K562 (cell line): Measurements from ENCODE around the gene ST6GAL1. TPM values are rescaled to one million over a fixed set of nuclear protein-coding genes. Genes with fewer than 3 reads are reported as not detected.

Experiments used
- ATAC-seq: fragments of 200-7000 bp; cut with Tn5 transposase; 3 replicates; pipeline ENCODE4 v1.9.1; 2020; ENCODE audit warnings: moderate library complexity
- BruUV-seq: library from RNA; stranded (reverse); fragments of 400-500 nt; replicated peaks from 2 replicates; lab custom pipeline; 2021; lab: Mats Ljungman, UMichigan
- CTCF ChIA-PET: fragments of 300-600 bp; formaldehyde crosslinking; extraction: SDS; loops from one replicate; lab custom pipeline; 2021; ENCODE audit warnings: low intra/inter-chr PET ratio; lab: Yijun Ruan, JAX
- POLR2A ChIA-PET: fragments of 300-600, 350-650 bp; sonication (Branson Sonifier 250); formaldehyde crosslinking; extraction: SDS; loops from one replicate; lab custom pipeline; 2021; ENCODE audit warnings: antibody characterized with exemption, inconsistent platforms; lab: Yijun Ruan, JAX
- DNase-seq, 4 experiments: peaks; one replicate each; pipeline versions ENCODE4 v3.0.0 to v3.0.0-alpha.2; 2011 to 2018; ENCODE audit warnings: low spot score in 3 of 4, mixed read lengths in 3 of 4; ENCODE audit errors: extremely low read depth in 1 of 4
- FAIRE-seq: peaks from 2 replicates; lab custom pipeline; 2011; peaks lifted over from hg19 to GRCh38; lab: Jason Lieb, UNC
- H2AFZ ChIP-seq: 2 replicates; pipeline ENCODE4 v1.6.0; 2011; ENCODE audit warnings: low read depth, low read length, control low read depth, inconsistent platforms
- H3K27ac ChIP-seq: fragments of 200-600 bp; 3 replicates; pipeline ENCODE4 v1.8.0; 2011; ENCODE audit warnings: low read depth, mild to moderate bottlenecking, control low read depth, inconsistent platforms, low read length, moderate library complexity, mixed read lengths; ENCODE audit errors: extremely low read depth
- H3K27me3 ChIP-seq, 2 experiments: fragments of 300-600 bp in 1 of 2; 2 replicates in 1 of 2; 3 replicates in 1 of 2; pipeline versions ENCODE4 v1.6.0 to v1.8.0; 2011; ENCODE audit warnings: inconsistent platforms in 2 of 2, low read length in 2 of 2, mild to moderate bottlenecking in 1 of 2, mixed read lengths in 1 of 2, moderate library complexity in 1 of 2; ENCODE audit not compliant: control insufficient read depth in 2 of 2, insufficient read depth in 2 of 2
- H3K36me3 ChIP-seq: fragments of 300-600 bp; 3 replicates; pipeline ENCODE4 v1.8.0; 2011; ENCODE audit warnings: mild to moderate bottlenecking, low read length, inconsistent platforms; ENCODE audit not compliant: control insufficient read depth, insufficient read depth
- H3K4me1 ChIP-seq, 2 experiments: fragments of 200-600 bp in 1 of 2; replicated peaks in 1 of 2; 2 replicates in 1 of 2; 3 replicates in 1 of 2; pipeline versions ENCODE4 v1.5.1 to v1.8.0; 2011; ENCODE audit warnings: inconsistent platforms in 2 of 2, low read length in 2 of 2, mild to moderate bottlenecking in 1 of 2, mixed read lengths in 1 of 2, moderate library complexity in 1 of 2; ENCODE audit not compliant: control insufficient read depth in 2 of 2, insufficient read depth in 2 of 2
- H3K4me2 ChIP-seq: 2 replicates; pipeline ENCODE4 v1.6.1; 2011; ENCODE audit warnings: low read length, control low read depth, inconsistent platforms, mixed read lengths; ENCODE audit not compliant: insufficient read depth
- H3K4me3 ChIP-seq: fragments of 200-600 bp; sonication (generic), shearing (Covaris generic); 2 replicates; pipeline ENCODE4 v1.5.1; 2016; ENCODE audit warnings: control low read depth, inconsistent platforms
- H3K79me2 ChIP-seq: fragments of 200-600 bp; 3 replicates; pipeline ENCODE4 v1.8.0; 2011; ENCODE audit warnings: low read length, inconsistent platforms; ENCODE audit not compliant: control insufficient read depth, insufficient read depth
- H3K9ac ChIP-seq, 2 experiments: 2 replicates each; pipeline versions ENCODE4 v1.6.0 to v1.6.1; 2011; ENCODE audit warnings: low read depth in 2 of 2, low read length in 2 of 2, control low read depth in 1 of 2, inconsistent platforms in 1 of 2, mild to moderate bottlenecking in 1 of 2, mixed read lengths in 1 of 2; ENCODE audit not compliant: insufficient read depth in 1 of 2
- H3K9me1 ChIP-seq: one replicate; pipeline ENCODE4 v1.6.0; 2011; ENCODE audit warnings: inconsistent platforms, mild to moderate bottlenecking, low read length, moderate library complexity; ENCODE audit not compliant: control insufficient read depth, insufficient read depth
- H3K9me3 ChIP-seq: replicated peaks from 2 replicates; pipeline ENCODE4 v1.5.1; 2011; ENCODE audit warnings: low read depth, low read length, inconsistent platforms; ENCODE audit not compliant: control insufficient read depth, insufficient read depth
- H4K20me1 ChIP-seq: replicated peaks from 2 replicates; pipeline ENCODE4 v1.6.1; 2011; ENCODE audit warnings: low read length, inconsistent platforms, mixed read lengths; ENCODE audit not compliant: control insufficient read depth, insufficient read depth
- CEBPG ChIP-seq, 3 experiments: fragments of 200-800 bp in 1 of 3; sonication (Bioruptor generic) in 1 of 3; sonication (generic) in 1 of 3; formaldehyde crosslinking in 1 of 3; IDR thresholded peaks in 2 of 3; conservative IDR thresholded peaks in 1 of 3; 2 replicates each; pipeline versions ENCODE4 v1.6.1 to v1.8.0; 2016 to 2022; ENCODE audit warnings: missing compliant biosample characterization in 2 of 3, missing genetic modification characterization in 2 of 3, mild to moderate bottlenecking in 1 of 3, missing genetic modification reagents in 1 of 3
- NR4A1 ChIP-seq, 2 experiments: fragments of 250-450 bp in 1 of 2; fragments of 450-650 bp in 1 of 2; sonication (Bioruptor Pico) in 1 of 2; IDR thresholded peaks; 2 replicates each; pipeline versions ENCODE4 v1.4.0 to v1.6.1; 2016 to 2020; ENCODE audit warnings: mild to moderate bottlenecking in 2 of 2, missing compliant biosample characterization in 1 of 2, missing genetic modification characterization in 1 of 2, moderate library complexity in 1 of 2
- POLR2B ChIP-seq: fragments of 450-650 bp; IDR thresholded peaks from 2 replicates; pipeline ENCODE4 v1.6.1; 2018; ENCODE audit warnings: low read depth; ENCODE audit not compliant: partially characterized antibody
- SUPT5H ChIP-seq: fragments of 450-650 bp; IDR thresholded peaks from 2 replicates; pipeline ENCODE4 v1.6.1; 2016
- ZBTB49 ChIP-seq: sonication (generic); formaldehyde crosslinking; IDR thresholded peaks from 2 replicates; pipeline ENCODE4 v1.8.0; 2022; ENCODE audit warnings: missing genetic modification reagents, mild to moderate bottlenecking, borderline replicate concordance
- ZNF140 ChIP-seq: fragments of 250-450 bp; sonication (Bioruptor Pico); IDR thresholded peaks from 2 replicates; pipeline ENCODE4 v1.8.0; 2021; ENCODE audit warnings: moderate library complexity, mild to moderate bottlenecking, inconsistent platforms
- ZNF239 ChIP-seq: fragments of 250-450 bp; sonication (Bioruptor Pico); IDR thresholded peaks from 2 replicates; pipeline ENCODE4 v1.4.0; 2020; ENCODE audit warnings: mild to moderate bottlenecking
- WGBS: fragments of 100-300 bp; shearing (Covaris generic); methylation state at CpG from one replicate; pipeline ENCODE4 v1.1.6; 2016; ENCODE audit warnings: low coverage, mixed read lengths; ENCODE audit not compliant: insufficient coverage; ENCODE audit errors: missing lambda C conversion rate; 5-methylcytosine and 5-hydroxymethylcytosine counted together
- in situ Hi-C: fragments of 300-500 bp; cut with MboI; formaldehyde crosslinking; loops from 4 replicates; pipeline ENCODE4 v1.15.0; 2018; ENCODE audit warnings: inconsistent platforms, mixed read lengths
- intact Hi-C: fragments of 100-400 bp; cut with micrococcal nuclease; formaldehyde crosslinking; loops from 2 replicates; pipeline ENCODE4 v1.14.2; 2022
- polyA plus RNA-seq, 8 experiments: library from polyadenylated mRNA; depleted of rRNA in 4 of 8; stranded (reverse) in 5 of 8; unstranded in 3 of 8; fragments of >200 nt; fragmentation: Nextera tagmentation in 2 of 8; fragmentation: Illumina TruSeq in 1 of 8; extraction: Ambion mirVana in 2 of 8; extraction: Trizol in 1 of 8; gene quantifications; 2 replicates each; pipeline versions ENCODE4 v1.2.1 to v1.2.3, GENCODE V29; 2011 to 2014; ENCODE audit warnings: inconsistent platforms in 1 of 8, missing spikeins in 1 of 8
- total RNA-seq, 7 experiments: library from RNA; depleted of rRNA in 6 of 7; stranded (reverse); fragments of >200 nt in 6 of 7; fragmentation: Illumina TruSeq in 2 of 7; extraction: Trizol in 2 of 7; gene quantifications; 2 replicates each; pipeline versions ENCODE4 v1.2.1 to v1.2.3, GENCODE V29; 2011 to 2021; ENCODE audit warnings: low replicate concordance in 1 of 7
- TF ChIP-seq, protein P1 (sequence below): fragments of 450-650 bp; conservative IDR thresholded peaks from 2 replicates; pipeline ENCODE4 v1.6.1; 2016; ENCODE audit warnings: missing genetic modification characterization, low read depth, mild to moderate bottlenecking, missing compliant biosample characterization, moderate library complexity

ST6GAL1 gene
- total and polyA plus RNA-seq, 9 of the 15 experiments (the other 6 are each of a cell fraction or from before 2014, with no cell fraction given), result 31.9 to 145 (median 71.0) TPM

DNA sequence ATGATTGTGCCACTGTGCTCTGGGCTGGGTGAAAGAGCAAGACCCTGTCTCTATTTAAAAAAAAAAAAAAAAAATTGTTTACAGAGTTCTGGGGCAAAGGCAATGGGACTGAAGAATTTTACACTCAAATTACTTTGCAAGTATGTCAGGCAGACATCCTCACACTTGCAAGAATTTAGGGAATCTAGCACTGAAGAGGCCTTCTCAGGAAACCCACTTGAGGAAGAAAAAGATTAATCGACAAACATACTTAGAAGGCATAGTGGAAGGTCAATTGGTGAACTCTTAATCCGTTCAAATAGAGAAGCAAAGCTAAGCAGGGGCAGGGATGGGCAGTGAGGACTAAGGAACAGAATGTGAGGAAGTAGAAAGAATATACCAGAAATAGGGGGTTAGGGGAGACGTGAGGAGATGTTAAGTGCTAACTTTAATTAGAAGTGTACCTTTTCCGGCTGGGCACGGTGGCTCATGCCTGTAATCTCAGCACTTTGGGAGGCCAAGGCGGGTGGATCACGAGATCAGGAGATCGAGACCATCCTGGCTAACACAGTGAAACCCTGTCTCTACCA, 15.0 kb downstream of the ST6GAL1 start:
- ATAC-seq (no peak), FAIRE-seq (no peak), DNase-seq (no peak)
- Histone ChIP-seq H3K9me3 (no peaks in the 10 kb centered on the region), H3K36me3 (peaks cover 60% of the 10 kb centered on the region), H3K9ac (no peak overlapping the region), H3K9me1 (no peaks in the 10 kb centered on the region), H3K27ac (no peak overlapping the region), H3K4me3 (no peak overlapping the region), H2AFZ (no peak overlapping the region), H3K27me3 (no peaks in the 10 kb centered on the region), H3K4me1 (peaks cover 38 to 42% of the 10 kb centered on the region in 2 experiments), H4K20me1 (no peaks in the 10 kb centered on the region), H3K4me2 (no peak overlapping the region), H3K79me2 (peaks cover 63% of the 10 kb centered on the region)
- in situ Hi-C loops, result no loop called here
- intact Hi-C loops, result no loop called here
- CTCF ChIA-PET, result no interaction called here
- TF ChIP-seq POLR2B, result peak; percentile 12
- TF ChIP-seq ZNF239 (CRISPR knock-in tag), result no peak
- TF ChIP-seq SUPT5H, result peak; percentile 55; the same call in 1 of the 2 replicates
- TF ChIP-seq ZNF140 (CRISPR knock-in tag), result no peak
- 92% methylated on average over 8 of the region's 8 CpGs for WGBS
- POLR2A ChIA-PET, result interaction anchor here (0.6 to 1.3 kb wide), 2 partner anchors 13 to 368 kb away, joined by 3 read pairs; no protein-coding TSS in a partner anchor
- no TSS peak for BruUV-seq

DNA sequence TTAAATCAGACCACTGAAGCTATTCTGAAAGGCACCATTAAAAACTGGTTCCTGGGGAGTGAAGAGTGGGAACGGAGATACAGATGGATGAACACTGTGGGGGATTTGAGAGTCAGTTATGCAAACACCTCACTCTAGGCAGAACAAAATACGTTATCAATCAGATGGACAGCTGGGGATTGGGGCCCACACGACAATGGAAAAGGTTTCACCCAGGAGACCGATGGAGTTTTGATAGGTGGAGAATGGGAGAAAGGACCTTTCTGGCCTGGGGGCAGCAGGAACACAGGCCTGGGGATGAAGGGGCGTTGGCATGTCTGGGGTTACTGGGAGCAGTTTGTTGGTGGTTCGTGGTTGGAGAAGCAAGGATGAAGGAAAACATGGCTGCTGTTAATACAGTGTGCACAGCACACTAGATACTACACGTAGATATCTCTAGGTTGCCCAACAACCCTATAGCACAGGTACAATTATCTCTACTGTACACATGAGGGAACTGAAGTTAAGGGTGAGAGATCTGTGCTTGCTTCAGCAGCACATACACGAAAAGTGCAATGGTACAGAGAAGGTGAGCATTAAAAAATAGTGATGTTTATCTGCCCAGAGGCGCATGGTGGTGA, 16.5 kb downstream of the ST6GAL1 start:
- BruUV-seq, result no TSS peak
- POLR2A ChIA-PET, result interaction anchor here (0.6 to 1.5 kb wide), 6 partner anchors 10 to 163 kb away, joined by 3 to 6 read pairs (median 4); partner anchors contain the start of gene EIF4A2
- in situ Hi-C loops, result no loop called here
- H3K9me3 ChIP-seq, result peaks cover 6% of the 10 kb centered on the region; the same call in 1 of the 2 replicates
- no peak overlapping the region; the same call in 1 of the 2 replicates for H3K4me2 ChIP-seq
- H3K9ac ChIP-seq, result peak overlapping the region in 1 of 2 experiments; percentile 60; a peak in 1 of 4 replicates
- CTCF ChIA-PET, result no interaction called here
- no peaks in the 10 kb centered on the region for H3K9me1 ChIP-seq
- H3K4me1 ChIP-seq, result peaks cover 43 to 51% of the 10 kb centered on the region in 2 experiments
- H3K27me3 ChIP-seq, result no peaks in the 10 kb centered on the region
- FAIRE-seq, result no peak
- WGBS, result 36% methylated on average over 9 of the region's 9 CpGs
- DNase-seq, result peak in 1 of 4 experiments; percentile 19
- intact Hi-C loops, result no loop called here
- ATAC-seq, result peak; percentile 8
- no peak overlapping the region for H3K4me3 ChIP-seq
- peaks cover 66% of the 10 kb centered on the region for H3K36me3 ChIP-seq
- peaks cover 65% of the 10 kb centered on the region for H3K79me2 ChIP-seq
- no peaks in the 10 kb centered on the region for H4K20me1 ChIP-seq
- no peak overlapping the region for H2AFZ ChIP-seq
- H3K27ac ChIP-seq, result no peak overlapping the region
- TF ChIP-seq ZBTB49 (CRISPR knock-in tag), result no peak
- TF ChIP-seq NR4A1 (CRISPR knock-in tag; IDR thresholded peaks at IDR 0.05), result no peak
- peak; percentile 75; the same call in 1 of the 2 replicates for TF ChIP-seq NR4A1 (tag; IDR thresholded peaks at IDR 0.05)
- no peak for TF ChIP-seq CEBPG (CRISPR knock-in tag; IDR thresholded peaks at IDR 0.05)
- 0 out of 4 replicates have a peak, but pooled peaks of 1 of the 2 experiments have one; percentile 4 for TF ChIP-seq CEBPG (tag; conservative IDR thresholded peaks at IDR 0.05 in 1 of 2, IDR thresholded peaks at IDR 0.05 in 1 of 2)
- TF ChIP-seq, protein P1, sequence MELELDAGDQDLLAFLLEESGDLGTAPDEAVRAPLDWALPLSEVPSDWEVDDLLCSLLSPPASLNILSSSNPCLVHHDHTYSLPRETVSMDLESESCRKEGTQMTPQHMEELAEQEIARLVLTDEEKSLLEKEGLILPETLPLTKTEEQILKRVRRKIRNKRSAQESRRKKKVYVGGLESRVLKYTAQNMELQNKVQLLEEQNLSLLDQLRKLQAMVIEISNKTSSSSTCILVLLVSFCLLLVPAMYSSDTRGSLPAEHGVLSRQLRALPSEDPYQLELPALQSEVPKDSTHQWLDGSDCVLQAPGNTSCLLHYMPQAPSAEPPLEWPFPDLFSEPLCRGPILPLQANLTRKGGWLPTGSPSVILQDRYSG (tag), result 0 out of 2 replicates have a peak, but pooled peaks have one; percentile 13
